Nephron progenitor cell (in vitro differentiated cells): ENCODE measurements around the gene TNFRSF18.

ENCODE experiments used
- DNase-seq: peaks from one replicate; pipeline ENCODE4 v3.0.0; 2021
- H3K27ac Mint-ChIP-seq: 2 replicates; pipeline ENCODE4 v1.8.0; 2021; ENCODE audit warnings: mild to moderate bottlenecking, moderate library complexity, mixed read lengths
- H3K27me3 Mint-ChIP-seq: 2 replicates; pipeline ENCODE4 v1.8.0; 2021; ENCODE audit warnings: mild to moderate bottlenecking, low read depth, mixed read lengths; ENCODE audit not compliant: poor library complexity
- H3K36me3 Mint-ChIP-seq: 2 replicates; pipeline ENCODE4 v1.8.0; 2021; ENCODE audit warnings: low read depth, mixed read lengths
- H3K4me1 Mint-ChIP-seq: 2 replicates; pipeline ENCODE4 v1.8.0; 2021; ENCODE audit warnings: mixed read lengths
- H3K4me3 Mint-ChIP-seq: 2 replicates; pipeline ENCODE4 v1.8.0; 2021; ENCODE audit warnings: mild to moderate bottlenecking, moderate library complexity, mixed read lengths
- H3K9me3 Mint-ChIP-seq: 2 replicates; pipeline ENCODE4 v1.8.0; 2021; ENCODE audit warnings: mild to moderate bottlenecking, moderate library complexity, mixed read lengths
- CTCF ChIP-seq: fragments of 200-600 bp; sonication (generic); IDR thresholded peaks from 2 replicates; pipeline ENCODE4 v1.5.0; 2021; ENCODE audit warnings: antibody characterized with exemption

Gene TNFRSF18

GRCh38 chr1:1234180-1234808 is 27.9 kb upstream of the TNFRSF18 start:
- peaks cover 2% of the 10 kb centered on the region for H3K27me3 Mint-ChIP-seq
- peak overlapping the region; percentile 83 for H3K27ac Mint-ChIP-seq
- H3K4me3 Mint-ChIP-seq = peak overlapping the region; percentile 79
- H3K9me3 Mint-ChIP-seq = peaks cover 4% of the 10 kb centered on the region
- DNase-seq = no peak
- H3K4me1 Mint-ChIP-seq = peaks cover 57% of the 10 kb centered on the region
- H3K36me3 Mint-ChIP-seq = peaks cover 27% of the 10 kb centered on the region
- TF ChIP-seq CTCF = no peak

GRCh38 chr1:1233567-1233892 is 27.1 kb upstream of the TNFRSF18 start:
- Mint-ChIP-seq H3K27ac (no peak overlapping the region), H3K4me3 (peak overlapping the region; percentile 79), H3K27me3 (peaks cover 2% of the 10 kb centered on the region), H3K9me3 (peaks cover 4% of the 10 kb centered on the region), H3K4me1 (peaks cover 51% of the 10 kb centered on the region), H3K36me3 (peaks cover 27% of the 10 kb centered on the region)
- no peak for DNase-seq
- no peak for TF ChIP-seq CTCF

GRCh38 chr1:1232796-1233566 is 26.6 kb upstream of the TNFRSF18 start:
- Mint-ChIP-seq H3K36me3 (peaks cover 27% of the 10 kb centered on the region), H3K9me3 (peaks cover 4% of the 10 kb centered on the region), H3K4me3 (peak overlapping the region; percentile 79), H3K27me3 (peaks cover 2% of the 10 kb centered on the region), H3K27ac (no peak overlapping the region), H3K4me1 (peaks cover 51% of the 10 kb centered on the region)
- no peak for DNase-seq
- TF ChIP-seq CTCF = no peak

GRCh38 chr1:1232208-1232795 is 25.9 kb upstream of the TNFRSF18 start, which contains the start of gene B3GALT6:
Gene B3GALT6, plus strand, starts transcription at chr1:1232237. Its CDS starts 42 bp downstream, at chr1:1232279.
- H3K27me3 Mint-ChIP-seq = peaks cover 2% of the 10 kb centered on the region
- H3K36me3 Mint-ChIP-seq = peaks cover 27% of the 10 kb centered on the region
- H3K4me3 Mint-ChIP-seq = peak within 1 kb of the TSS; percentile 93
- H3K9me3 Mint-ChIP-seq = peaks cover 4% of the 10 kb centered on the region
- no peak for TF ChIP-seq CTCF
- H3K4me1 Mint-ChIP-seq = peaks cover 46% of the 10 kb centered on the region
- H3K27ac Mint-ChIP-seq = peak within 1 kb of the TSS; percentile 95
- DNase-seq = no peak

- Mint-ChIP-seq H3K4me1 (peaks cover 39% of the 10 kb centered on the region), H3K36me3 (peaks cover 27% of the 10 kb centered on the region), H3K9me3 (peaks cover 4% of the 10 kb centered on the region), H3K27ac (peak within 1 kb of the TSS; percentile 95), H3K4me3 (peak within 1 kb of the TSS; percentile 93), H3K27me3 (peaks cover 2% of the 10 kb centered on the region)
- no peak for TF ChIP-seq CTCF
- DNase-seq = peak; percentile 96
Observed at GRCh38 chr1:1231400-1232207, 25.2 kb upstream of the TNFRSF18 start, which contains the start of gene SDF4. Gene SDF4, minus strand, starts transcription at chr1:1232001. Its CDS starts 3,229 bp downstream, at chr1:1228772.
